Retinal pigment epithelial cell (primary cell): ENCODE data around the gene MEAK7.

Experiments used
- DNase-seq: peaks from one replicate; pipeline ENCODE4 v3.0.0-alpha.2; 2010; ENCODE audit warnings: low read depth
- H3K4me3 ChIP-seq: 2 replicates; pipeline ENCODE4 v1.5.1; 2011; ENCODE audit warnings: mild to moderate bottlenecking, low read length, control low read depth, moderate library complexity
- TF ChIP-seq, protein P1 (sequence below): conservative IDR thresholded peaks from 2 replicates; pipeline ENCODE4 v1.5.1; 2011; ENCODE audit warnings: low read depth, low read length, control low read depth, inconsistent platforms

Gene MEAK7

DNA sequence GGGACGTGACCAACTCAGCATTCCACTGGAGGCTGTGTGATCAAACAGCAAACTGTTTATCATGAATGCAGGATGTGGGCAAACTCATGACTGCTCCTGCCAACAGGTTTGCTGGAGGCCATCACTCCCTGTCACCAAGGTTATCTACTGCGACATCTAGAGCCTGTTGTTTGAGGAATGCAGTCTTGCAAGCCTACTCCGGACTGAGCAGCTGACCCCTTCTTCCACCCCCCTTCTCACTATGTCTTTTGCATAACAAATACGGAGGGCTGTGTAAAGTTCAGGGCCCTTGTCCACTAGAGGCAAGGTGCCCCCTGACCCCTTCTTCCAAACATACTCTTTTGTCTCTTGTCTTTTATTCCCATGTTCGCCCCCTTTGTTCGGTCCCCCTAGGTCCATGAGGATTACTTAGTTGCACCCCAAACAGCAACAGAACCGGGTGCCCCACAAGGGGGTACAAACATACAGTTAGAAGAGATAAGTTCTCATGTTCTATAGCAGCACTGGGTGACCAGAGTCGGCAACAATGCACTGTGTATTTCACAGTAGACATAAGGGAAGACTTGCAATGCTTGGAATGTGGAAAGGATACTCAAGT, 28.7 kb downstream of the MEAK7 start:
- H3K4me3 ChIP-seq = no peak overlapping the region
- no peak for DNase-seq
- TF ChIP-seq, protein P1, sequence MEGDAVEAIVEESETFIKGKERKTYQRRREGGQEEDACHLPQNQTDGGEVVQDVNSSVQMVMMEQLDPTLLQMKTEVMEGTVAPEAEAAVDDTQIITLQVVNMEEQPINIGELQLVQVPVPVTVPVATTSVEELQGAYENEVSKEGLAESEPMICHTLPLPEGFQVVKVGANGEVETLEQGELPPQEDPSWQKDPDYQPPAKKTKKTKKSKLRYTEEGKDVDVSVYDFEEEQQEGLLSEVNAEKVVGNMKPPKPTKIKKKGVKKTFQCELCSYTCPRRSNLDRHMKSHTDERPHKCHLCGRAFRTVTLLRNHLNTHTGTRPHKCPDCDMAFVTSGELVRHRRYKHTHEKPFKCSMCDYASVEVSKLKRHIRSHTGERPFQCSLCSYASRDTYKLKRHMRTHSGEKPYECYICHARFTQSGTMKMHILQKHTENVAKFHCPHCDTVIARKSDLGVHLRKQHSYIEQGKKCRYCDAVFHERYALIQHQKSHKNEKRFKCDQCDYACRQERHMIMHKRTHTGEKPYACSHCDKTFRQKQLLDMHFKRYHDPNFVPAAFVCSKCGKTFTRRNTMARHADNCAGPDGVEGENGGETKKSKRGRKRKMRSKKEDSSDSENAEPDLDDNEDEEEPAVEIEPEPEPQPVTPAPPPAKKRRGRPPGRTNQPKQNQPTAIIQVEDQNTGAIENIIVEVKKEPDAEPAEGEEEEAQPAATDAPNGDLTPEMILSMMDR = no peak

DNA sequence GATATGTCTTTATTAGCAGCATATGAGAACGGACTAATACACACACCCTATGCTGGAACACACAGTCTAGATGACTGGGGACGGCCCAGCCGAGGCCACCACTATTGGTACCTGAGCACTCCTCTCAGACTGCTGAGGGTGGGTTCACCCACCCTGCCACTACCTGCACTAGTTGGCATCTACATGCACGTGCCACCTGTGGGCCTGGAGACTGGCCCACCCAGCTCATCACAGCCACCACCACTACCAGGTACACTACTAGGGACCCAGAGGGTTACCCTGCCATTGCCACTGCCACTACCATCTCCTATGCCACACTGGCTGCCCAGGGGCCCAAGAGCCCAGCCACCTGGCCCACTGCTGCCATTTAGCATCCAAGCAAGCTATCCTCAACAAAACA, 32.5 kb downstream of the MEAK7 start:
- no peak for DNase-seq
- TF ChIP-seq, protein P1 = no peak

GRCh38 chr16:84471316-84471715, 33.1 kb downstream of the MEAK7 start:
- no peak for DNase-seq
- H3K4me3 ChIP-seq = no peak overlapping the region
- TF ChIP-seq, protein P1 = no peak

More for the DNA sequence above, 32.5 kb downstream of the MEAK7 start:
- H3K4me3 ChIP-seq = no peak overlapping the region

- DNase-seq = no peak
- TF ChIP-seq, protein P1 = no peak
Measured at GRCh38 chr16:84467709-84468108, 36.8 kb downstream of the MEAK7 start.

DNA sequence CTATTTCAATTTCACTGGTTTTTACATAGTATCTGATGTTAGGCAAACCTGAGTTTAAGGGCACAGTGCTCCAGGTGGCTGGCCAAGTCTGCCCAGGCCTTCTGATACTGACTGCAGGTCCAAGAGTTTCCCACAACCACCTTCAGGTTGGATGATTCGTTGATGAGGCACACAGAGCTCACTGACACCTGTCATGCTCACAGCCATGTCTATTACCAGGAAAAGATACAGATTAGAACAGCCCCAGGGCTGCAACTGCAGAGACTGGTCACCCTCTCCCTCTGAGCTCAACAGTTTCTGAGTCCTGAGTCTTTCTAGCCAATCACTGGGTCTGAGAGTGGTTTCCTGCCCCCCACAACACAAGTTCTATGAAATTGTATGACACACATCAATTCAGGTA, 37.2 kb downstream of the MEAK7 start:
- DNase-seq = no peak
- TF ChIP-seq, protein P1 = no peak

More at GRCh38 chr16:84467709-84468108, 36.8 kb downstream of the MEAK7 start:
- H3K4me3 ChIP-seq = no peak overlapping the region

GRCh38 chr16:84466692-84467091, 37.8 kb downstream of the MEAK7 start:
- DNase-seq = no peak
- no peak overlapping the region for H3K4me3 ChIP-seq
- TF ChIP-seq, protein P1 = no peak

More for the DNA sequence above, 37.2 kb downstream of the MEAK7 start:
- no peak overlapping the region for H3K4me3 ChIP-seq

- no peak for DNase-seq
- H3K4me3 ChIP-seq = no peak overlapping the region
- TF ChIP-seq, protein P1 = no peak
Measured at GRCh38 chr16:84465154-84465553, 39.3 kb downstream of the MEAK7 start.
